SK-N-SH treated with all-trans-retinoic acid at 6 μM for 48 hours (cell line): ENCODE results near the gene PDE9A.

Experiments used
- ATAC-seq: fragments of 200-7000 bp; cut with Tn5 transposase; 3 replicates; pipeline ENCODE4 v1.9.1; 2020; ENCODE audit warnings: mild to moderate bottlenecking, moderate library complexity
- ARNTL ChIP-seq: fragments of 450-650 bp; formaldehyde crosslinking; IDR thresholded peaks from 2 replicates; pipeline ENCODE4 v1.5.0; 2020; ENCODE audit warnings: low read depth, mild to moderate bottlenecking, moderate library complexity, borderline replicate concordance
- BACH2 ChIP-seq: fragments of 250-450 bp; sonication (Bioruptor Pico); IDR thresholded peaks from 2 replicates; pipeline ENCODE4 v1.9.0; 2021; ENCODE audit warnings: mild to moderate bottlenecking, borderline replicate concordance
- CSDC2 ChIP-seq: fragments of 250-450 bp; sonication (Bioruptor Pico); IDR thresholded peaks from 2 replicates; pipeline ENCODE4 v1.5.0; 2020; ENCODE audit warnings: mild to moderate bottlenecking, moderate library complexity
- GLIS3 ChIP-seq: fragments of 250-450 bp; sonication (Bioruptor Pico); IDR thresholded peaks from 2 replicates; pipeline ENCODE4 v1.5.0; 2020; ENCODE audit warnings: mild to moderate bottlenecking, moderate library complexity
- ISL1 ChIP-seq: fragments of 250-450 bp; sonication (Bioruptor Pico); IDR thresholded peaks from 2 replicates; pipeline ENCODE4 v2.1.2; 2022; ENCODE audit warnings: mild to moderate bottlenecking, moderate library complexity
- OSR1 ChIP-seq: fragments of 250-450 bp; sonication (Bioruptor Pico); IDR thresholded peaks from 2 replicates; pipeline ENCODE4 v1.8.0; 2022; ENCODE audit warnings: moderate library complexity, mild to moderate bottlenecking, inconsistent platforms
- PPARA ChIP-seq: fragments of 250-450 bp; sonication (Bioruptor Pico); IDR thresholded peaks from 2 replicates; pipeline ENCODE4 v1.5.0; 2020; ENCODE audit warnings: mild to moderate bottlenecking, borderline replicate concordance
- RARB ChIP-seq: fragments of 250-450 bp; sonication (Bioruptor Pico); IDR thresholded peaks from 2 replicates; pipeline ENCODE4 v1.8.0; 2021; ENCODE audit warnings: mild to moderate bottlenecking, moderate library complexity
- SNAI2 ChIP-seq: fragments of 250-450 bp; sonication (Bioruptor Pico); IDR thresholded peaks from 2 replicates; pipeline ENCODE4 v1.5.0; 2020; ENCODE audit warnings: mild to moderate bottlenecking, moderate library complexity
- TCF4 ChIP-seq: fragments of 250-450 bp; sonication (Bioruptor Pico); IDR thresholded peaks from 2 replicates; pipeline ENCODE4 v1.8.0; 2021; ENCODE audit warnings: mild to moderate bottlenecking, moderate library complexity, borderline replicate concordance
- ZC3H10 ChIP-seq: fragments of 250-450 bp; sonication (Bioruptor Pico); IDR thresholded peaks from 2 replicates; pipeline ENCODE4 v1.5.1; 2021; ENCODE audit warnings: mild to moderate bottlenecking, moderate library complexity
- ZFP3 ChIP-seq: fragments of 250-450 bp; sonication (Bioruptor Pico); IDR thresholded peaks from 2 replicates; pipeline ENCODE4 v1.5.0; 2020; ENCODE audit warnings: mild to moderate bottlenecking, moderate library complexity
- ZFP30 ChIP-seq: fragments of 450-650 bp; formaldehyde crosslinking; IDR thresholded peaks from 2 replicates; pipeline ENCODE4 v1.5.0; 2022; ENCODE audit warnings: mild to moderate bottlenecking, moderate library complexity
- ZNF565 ChIP-seq: fragments of 450-650 bp; formaldehyde crosslinking; conservative IDR thresholded peaks from 2 replicates; pipeline ENCODE4 v1.5.0; 2020; ENCODE audit warnings: low read depth, mild to moderate bottlenecking, moderate library complexity
- ZNF70 ChIP-seq: fragments of 450-650 bp; formaldehyde crosslinking; IDR thresholded peaks from 2 replicates; pipeline ENCODE4 v1.5.0; 2020; ENCODE audit warnings: mild to moderate bottlenecking, moderate library complexity
- ZNF8 ChIP-seq: fragments of 450-650 bp; formaldehyde crosslinking; IDR thresholded peaks from 2 replicates; pipeline ENCODE4 v1.5.0; 2020; ENCODE audit warnings: mild to moderate bottlenecking, moderate library complexity
- TF ChIP-seq, protein P1 (sequence below): fragments of 250-450 bp; sonication (Bioruptor Pico); IDR thresholded peaks from 2 replicates; pipeline ENCODE4 v1.8.0; 2020; ENCODE audit warnings: mild to moderate bottlenecking, moderate library complexity, borderline replicate concordance
- TF ChIP-seq, protein P2 (sequence below): fragments of 250-450 bp; sonication (Bioruptor Pico); IDR thresholded peaks from 2 replicates; pipeline ENCODE4 v1.5.1; 2021; ENCODE audit warnings: mild to moderate bottlenecking, moderate library complexity
- TF ChIP-seq, protein P3 (sequence below): fragments of 250-450 bp; sonication (Bioruptor Pico); IDR thresholded peaks from 2 replicates; pipeline ENCODE4 v1.5.0; 2020; ENCODE audit warnings: mild to moderate bottlenecking, moderate library complexity
- TF ChIP-seq, protein P4 (sequence below): fragments of 250-450 bp; sonication (Bioruptor Pico); IDR thresholded peaks from 2 replicates; pipeline ENCODE4 v1.5.1; 2020; ENCODE audit warnings: low read depth, mild to moderate bottlenecking, moderate library complexity
- TF ChIP-seq, protein P5 (sequence below): fragments of 250-450 bp; sonication (Bioruptor Pico); IDR thresholded peaks from 2 replicates; pipeline ENCODE4 v1.8.0; 2021; ENCODE audit warnings: low read depth, mild to moderate bottlenecking, moderate library complexity, borderline replicate concordance

PDE9A gene

DNA sequence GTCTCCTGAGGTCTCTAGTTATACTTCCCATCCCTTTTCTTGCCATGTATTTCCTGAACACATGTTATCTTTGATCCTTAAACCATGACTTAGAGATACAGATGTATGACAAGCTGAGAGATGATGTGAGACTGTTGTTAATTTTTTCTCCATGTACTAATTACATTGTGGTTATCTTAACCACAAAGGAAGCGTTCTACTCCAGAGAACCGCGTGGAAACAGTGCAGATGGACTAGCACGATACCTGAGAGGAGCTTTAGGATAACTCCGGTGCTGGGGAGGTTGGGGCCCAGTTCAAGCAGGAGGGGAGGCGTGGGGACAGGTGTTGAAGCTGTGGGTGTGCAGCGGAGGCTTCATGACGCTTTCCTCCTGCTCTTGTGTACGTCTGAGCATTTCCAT, 17.5 kb downstream of the PDE9A start:
- no peak for ATAC-seq

DNA sequence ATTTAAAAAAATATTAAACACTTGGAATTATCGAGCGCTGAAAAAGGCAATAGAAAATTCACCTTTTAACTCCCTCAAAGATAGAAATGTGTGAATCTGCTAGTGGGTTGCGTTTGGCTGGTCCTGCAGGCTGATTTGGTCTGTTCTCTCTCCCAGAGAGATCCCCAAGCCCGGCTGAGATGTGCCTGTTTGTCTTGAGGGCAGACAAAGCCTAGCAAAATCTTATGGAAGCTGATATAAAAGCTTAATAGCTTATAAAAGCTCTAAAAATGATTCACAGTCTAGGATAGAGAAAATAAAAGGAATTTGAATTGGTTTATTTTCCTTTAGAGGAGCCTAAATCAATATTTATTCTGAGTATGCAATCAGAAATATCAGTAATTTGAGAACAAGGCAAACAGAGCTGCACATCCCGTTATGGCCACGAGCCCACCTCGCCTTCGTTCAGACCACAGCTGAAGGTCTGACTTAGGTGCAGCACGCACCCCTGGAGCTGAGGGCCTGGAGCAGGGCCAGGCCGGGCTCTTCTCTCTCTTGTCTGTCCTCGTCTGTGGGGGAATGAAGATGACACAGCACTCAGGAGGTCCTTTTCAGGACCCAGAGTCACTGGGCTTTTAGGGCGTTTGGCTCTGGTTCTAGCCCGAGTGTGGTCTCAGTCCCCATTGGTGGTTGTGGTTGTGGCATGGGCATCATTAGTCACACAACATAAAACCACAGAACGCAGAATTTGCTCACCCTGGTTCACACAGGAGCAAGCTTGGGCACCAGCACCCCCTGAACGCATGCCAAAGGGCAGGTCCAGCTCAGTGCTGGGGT, 18.6 kb downstream of the PDE9A start:
- ATAC-seq = no peak
- TF ChIP-seq, protein P1, sequence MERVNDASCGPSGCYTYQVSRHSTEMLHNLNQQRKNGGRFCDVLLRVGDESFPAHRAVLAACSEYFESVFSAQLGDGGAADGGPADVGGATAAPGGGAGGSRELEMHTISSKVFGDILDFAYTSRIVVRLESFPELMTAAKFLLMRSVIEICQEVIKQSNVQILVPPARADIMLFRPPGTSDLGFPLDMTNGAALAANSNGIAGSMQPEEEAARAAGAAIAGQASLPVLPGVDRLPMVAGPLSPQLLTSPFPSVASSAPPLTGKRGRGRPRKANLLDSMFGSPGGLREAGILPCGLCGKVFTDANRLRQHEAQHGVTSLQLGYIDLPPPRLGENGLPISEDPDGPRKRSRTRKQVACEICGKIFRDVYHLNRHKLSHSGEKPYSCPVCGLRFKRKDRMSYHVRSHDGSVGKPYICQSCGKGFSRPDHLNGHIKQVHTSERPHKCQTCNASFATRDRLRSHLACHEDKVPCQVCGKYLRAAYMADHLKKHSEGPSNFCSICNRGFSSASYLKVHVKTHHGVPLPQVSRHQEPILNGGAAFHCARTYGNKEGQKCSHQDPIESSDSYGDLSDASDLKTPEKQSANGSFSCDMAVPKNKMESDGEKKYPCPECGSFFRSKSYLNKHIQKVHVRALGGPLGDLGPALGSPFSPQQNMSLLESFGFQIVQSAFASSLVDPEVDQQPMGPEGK (CRISPR knock-in tag) = no peak
- TF ChIP-seq ZNF70 (CRISPR knock-in tag) (no peak), BACH2 (no peak), RARB (no peak), CSDC2 (CRISPR knock-in tag) (no peak), GLIS3 (CRISPR knock-in tag) (no peak)

More for the DNA sequence above, 17.5 kb downstream of the PDE9A start:
- TF ChIP-seq ISL1 (CRISPR knock-in tag) = no peak
- no peak for TF ChIP-seq PPARA
- TF ChIP-seq, protein P1 (CRISPR knock-in tag) = no peak
- TF ChIP-seq, protein P2, sequence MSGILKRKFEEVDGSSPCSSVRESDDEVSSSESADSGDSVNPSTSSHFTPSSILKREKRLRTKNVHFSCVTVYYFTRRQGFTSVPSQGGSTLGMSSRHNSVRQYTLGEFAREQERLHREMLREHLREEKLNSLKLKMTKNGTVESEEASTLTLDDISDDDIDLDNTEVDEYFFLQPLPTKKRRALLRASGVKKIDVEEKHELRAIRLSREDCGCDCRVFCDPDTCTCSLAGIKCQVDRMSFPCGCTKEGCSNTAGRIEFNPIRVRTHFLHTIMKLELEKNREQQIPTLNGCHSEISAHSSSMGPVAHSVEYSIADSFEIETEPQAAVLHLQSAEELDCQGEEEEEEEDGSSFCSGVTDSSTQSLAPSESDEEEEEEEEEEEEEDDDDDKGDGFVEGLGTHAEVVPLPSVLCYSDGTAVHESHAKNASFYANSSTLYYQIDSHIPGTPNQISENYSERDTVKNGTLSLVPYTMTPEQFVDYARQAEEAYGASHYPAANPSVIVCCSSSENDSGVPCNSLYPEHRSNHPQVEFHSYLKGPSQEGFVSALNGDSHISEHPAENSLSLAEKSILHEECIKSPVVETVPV (CRISPR knock-in tag) = no peak
- TF ChIP-seq ZNF8 = no peak
- TF ChIP-seq SNAI2 (CRISPR knock-in tag) = no peak
- TF ChIP-seq, all 23 proteins: peak for 0

DNA sequence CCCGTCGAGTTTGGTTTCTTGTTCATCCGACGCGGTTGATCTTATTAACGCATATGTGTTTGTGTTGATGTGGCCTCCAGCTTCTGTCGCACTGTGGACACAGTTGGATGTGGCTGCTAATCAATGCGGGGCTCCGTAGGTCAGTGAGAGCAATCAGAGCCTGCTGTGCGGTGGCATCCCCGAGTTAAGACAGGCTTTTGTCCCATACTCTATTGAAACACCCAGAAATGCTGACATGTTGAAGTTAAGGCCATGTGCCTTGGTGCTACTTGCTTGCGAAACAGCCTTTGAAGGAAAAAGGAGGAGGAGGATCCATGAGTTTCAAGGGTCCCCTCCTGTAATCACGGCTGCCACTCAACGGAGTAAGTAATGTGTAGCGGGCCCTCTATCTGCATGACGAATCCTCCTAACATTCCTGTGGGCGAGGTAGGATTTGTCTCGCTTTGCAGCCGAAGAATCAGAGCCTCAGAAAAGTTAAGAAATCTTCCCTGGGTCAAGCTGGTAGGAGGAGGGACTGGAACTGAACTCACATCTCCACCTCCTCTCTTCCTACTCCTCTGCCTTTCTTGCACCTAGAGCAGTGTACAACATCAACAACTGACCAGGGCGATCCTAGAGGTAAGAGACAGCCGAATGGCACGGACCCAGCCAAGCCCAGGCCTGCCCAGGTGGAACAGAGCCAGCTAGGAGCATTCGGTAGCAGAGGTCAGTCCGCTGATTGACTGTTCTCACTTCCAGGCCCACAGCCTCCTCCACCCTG, 19.5 kb downstream of the PDE9A start:
- TF ChIP-seq TCF4 (CRISPR knock-in tag) = no peak
- no peak for TF ChIP-seq ZNF8
- no peak for TF ChIP-seq ZNF70 (CRISPR knock-in tag)
- TF ChIP-seq OSR1 (CRISPR knock-in tag) = no peak
- no peak for TF ChIP-seq PPARA
- TF ChIP-seq ARNTL = no peak
- TF ChIP-seq, protein P3, sequence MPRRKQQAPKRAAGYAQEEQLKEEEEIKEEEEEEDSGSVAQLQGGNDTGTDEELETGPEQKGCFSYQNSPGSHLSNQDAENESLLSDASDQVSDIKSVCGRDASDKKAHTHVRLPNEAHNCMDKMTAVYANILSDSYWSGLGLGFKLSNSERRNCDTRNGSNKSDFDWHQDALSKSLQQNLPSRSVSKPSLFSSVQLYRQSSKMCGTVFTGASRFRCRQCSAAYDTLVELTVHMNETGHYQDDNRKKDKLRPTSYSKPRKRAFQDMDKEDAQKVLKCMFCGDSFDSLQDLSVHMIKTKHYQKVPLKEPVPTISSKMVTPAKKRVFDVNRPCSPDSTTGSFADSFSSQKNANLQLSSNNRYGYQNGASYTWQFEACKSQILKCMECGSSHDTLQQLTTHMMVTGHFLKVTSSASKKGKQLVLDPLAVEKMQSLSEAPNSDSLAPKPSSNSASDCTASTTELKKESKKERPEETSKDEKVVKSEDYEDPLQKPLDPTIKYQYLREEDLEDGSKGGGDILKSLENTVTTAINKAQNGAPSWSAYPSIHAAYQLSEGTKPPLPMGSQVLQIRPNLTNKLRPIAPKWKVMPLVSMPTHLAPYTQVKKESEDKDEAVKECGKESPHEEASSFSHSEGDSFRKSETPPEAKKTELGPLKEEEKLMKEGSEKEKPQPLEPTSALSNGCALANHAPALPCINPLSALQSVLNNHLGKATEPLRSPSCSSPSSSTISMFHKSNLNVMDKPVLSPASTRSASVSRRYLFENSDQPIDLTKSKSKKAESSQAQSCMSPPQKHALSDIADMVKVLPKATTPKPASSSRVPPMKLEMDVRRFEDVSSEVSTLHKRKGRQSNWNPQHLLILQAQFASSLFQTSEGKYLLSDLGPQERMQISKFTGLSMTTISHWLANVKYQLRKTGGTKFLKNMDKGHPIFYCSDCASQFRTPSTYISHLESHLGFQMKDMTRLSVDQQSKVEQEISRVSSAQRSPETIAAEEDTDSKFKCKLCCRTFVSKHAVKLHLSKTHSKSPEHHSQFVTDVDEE (CRISPR knock-in tag) = no peak
- TF ChIP-seq GLIS3 (CRISPR knock-in tag) = no peak
- TF ChIP-seq ISL1 (CRISPR knock-in tag) = no peak
- TF ChIP-seq, protein P4, sequence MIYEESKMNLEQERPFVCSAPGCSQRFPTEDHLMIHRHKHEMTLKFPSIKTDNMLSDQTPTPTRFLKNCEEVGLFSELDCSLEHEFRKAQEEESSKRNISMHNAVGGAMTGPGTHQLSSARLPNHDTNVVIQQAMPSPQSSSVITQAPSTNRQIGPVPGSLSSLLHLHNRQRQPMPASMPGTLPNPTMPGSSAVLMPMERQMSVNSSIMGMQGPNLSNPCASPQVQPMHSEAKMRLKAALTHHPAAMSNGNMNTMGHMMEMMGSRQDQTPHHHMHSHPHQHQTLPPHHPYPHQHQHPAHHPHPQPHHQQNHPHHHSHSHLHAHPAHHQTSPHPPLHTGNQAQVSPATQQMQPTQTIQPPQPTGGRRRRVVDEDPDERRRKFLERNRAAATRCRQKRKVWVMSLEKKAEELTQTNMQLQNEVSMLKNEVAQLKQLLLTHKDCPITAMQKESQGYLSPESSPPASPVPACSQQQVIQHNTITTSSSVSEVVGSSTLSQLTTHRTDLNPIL (CRISPR knock-in tag) = no peak
- no peak for TF ChIP-seq CSDC2 (CRISPR knock-in tag)
- TF ChIP-seq, protein P5, sequence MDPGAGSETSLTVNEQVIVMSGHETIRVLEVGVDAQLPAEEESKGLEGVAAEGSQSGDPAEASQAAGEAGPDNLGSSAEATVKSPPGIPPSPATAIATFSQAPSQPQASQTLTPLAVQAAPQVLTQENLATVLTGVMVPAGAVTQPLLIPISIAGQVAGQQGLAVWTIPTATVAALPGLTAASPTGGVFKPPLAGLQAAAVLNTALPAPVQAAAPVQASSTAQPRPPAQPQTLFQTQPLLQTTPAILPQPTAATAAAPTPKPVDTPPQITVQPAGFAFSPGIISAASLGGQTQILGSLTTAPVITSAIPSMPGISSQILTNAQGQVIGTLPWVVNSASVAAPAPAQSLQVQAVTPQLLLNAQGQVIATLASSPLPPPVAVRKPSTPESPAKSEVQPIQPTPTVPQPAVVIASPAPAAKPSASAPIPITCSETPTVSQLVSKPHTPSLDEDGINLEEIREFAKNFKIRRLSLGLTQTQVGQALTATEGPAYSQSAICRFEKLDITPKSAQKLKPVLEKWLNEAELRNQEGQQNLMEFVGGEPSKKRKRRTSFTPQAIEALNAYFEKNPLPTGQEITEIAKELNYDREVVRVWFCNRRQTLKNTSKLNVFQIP (CRISPR knock-in tag) = no peak
- no peak for TF ChIP-seq ZC3H10 (CRISPR knock-in tag)
- no peak for TF ChIP-seq ZNF565 (CRISPR knock-in tag)
- no peak for TF ChIP-seq ZFP30 (CRISPR knock-in tag)
- no peak for TF ChIP-seq RARB
- no peak for TF ChIP-seq ZFP3
- TF ChIP-seq, all 23 proteins: peak for 0
- no peak for ATAC-seq
